CD4-positive, alpha-beta T cell treated with Interferon gamma for 1 hour (primary cell): Measurements from ENCODE around the gene PLCG2.
"Not testable (repeated sequence)": the region's sequence is repeated elsewhere in the genome, so short reads cannot be mapped to it uniquely, and the experiment has no call there.

ENCODE experiments used
- DNase-seq: peaks from one replicate; pipeline ENCODE4 v3.0.0-alpha.2; 2020

Gene PLCG2

GRCh38 chr16:81778861-81779535 lies at the start of gene PLCG2:
PLCG2 (plus strand) TSS chr16:81779291; CDS start chr16:81785990, 6,699 bp downstream.
- DNase-seq, result peak; percentile 74

DNA sequence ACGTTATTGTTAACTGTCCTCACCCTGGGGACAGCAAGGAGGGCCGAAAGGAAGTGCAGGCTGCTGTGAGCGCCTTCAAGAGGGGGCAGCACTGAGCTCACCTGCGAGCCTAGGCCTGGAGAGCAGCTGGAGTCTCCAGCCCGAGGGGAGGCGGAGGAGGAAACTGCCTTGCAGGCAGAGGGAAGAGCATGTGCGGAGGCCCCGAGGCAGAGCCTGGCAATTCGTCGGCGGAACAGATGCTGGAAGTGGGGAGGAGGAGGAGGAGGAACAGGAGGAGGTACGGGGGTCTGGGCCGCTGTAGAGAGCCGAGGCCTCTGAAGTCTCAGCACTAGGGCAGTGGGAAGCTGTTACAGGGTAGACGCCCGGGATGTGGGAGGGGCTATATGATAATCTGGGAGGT lies 49.6 kb upstream of the PLCG2 start:
- DNase-seq, result no peak

DNA sequence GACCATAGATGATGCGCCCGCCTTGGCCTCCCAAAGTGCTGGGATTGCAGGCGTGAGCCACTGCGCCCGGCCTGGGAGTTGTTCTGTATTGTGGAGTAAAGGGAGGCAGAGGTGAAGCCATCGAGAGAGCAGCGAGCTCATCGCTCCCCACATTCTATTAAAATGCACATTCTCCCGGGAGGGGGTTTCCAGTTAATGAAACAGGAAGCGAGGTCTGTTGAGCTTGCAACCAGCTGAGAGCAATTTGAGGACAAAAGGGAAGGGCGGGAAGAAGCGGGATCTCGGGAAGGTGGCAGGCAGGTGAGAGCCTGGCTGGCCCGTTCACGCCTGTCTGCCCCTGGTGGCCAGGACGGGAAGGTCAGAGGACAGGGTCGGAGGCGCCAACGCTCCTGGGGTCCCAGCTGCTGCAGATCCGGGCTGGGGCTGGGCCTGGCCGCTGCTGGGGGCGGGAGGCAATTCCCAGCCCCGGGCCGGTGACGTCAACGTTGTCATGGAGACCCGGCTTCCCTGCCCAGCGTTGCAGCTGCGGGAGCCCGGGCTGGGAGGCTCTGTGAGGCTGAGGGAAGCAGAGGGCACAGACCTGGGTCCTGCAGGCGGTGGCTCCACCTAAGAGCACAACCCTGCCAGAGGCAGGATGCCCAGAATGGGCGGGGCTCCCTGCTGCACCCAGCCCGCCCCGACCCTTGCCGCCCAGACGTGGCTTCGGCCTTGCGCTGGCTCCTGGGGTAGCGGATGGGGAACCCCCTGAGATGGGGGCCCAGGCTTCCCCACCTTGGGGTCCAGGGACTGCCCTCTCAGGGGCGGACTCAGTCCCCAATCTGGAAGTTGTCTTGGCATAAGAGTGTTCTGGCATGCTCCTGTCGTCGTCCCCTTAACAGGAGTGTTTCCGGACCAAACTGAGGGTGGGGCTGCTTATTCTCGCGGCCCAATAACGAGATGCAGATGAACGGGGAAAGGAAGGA lies 48.7 kb upstream of the PLCG2 start:
- peak; percentile 44 for DNase-seq

- no peak for DNase-seq
These were observed 47.4 kb upstream of the PLCG2 start for GRCh38 chr16:81731649-81732048.

DNA sequence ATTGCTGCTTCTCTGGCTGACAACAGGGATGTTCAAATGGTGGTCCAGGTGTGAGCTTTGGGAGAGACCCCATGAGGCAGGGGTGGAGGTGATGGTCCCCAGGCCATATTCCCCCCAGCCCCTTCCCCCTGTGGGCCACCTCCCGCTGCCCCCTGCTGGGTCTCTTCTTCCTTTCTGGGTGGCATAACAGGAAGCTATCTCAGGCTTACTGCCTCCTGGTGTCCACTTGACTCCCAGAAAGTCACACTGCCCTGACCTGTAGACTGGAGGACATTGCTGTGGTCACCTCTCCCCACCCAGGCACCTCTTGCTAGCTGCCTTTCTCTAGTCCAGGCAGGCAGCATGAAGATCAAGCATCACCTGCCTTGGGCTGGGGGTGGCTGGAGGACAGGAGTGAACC lies 46.4 kb upstream of the PLCG2 start:
- no peak for DNase-seq

DNA sequence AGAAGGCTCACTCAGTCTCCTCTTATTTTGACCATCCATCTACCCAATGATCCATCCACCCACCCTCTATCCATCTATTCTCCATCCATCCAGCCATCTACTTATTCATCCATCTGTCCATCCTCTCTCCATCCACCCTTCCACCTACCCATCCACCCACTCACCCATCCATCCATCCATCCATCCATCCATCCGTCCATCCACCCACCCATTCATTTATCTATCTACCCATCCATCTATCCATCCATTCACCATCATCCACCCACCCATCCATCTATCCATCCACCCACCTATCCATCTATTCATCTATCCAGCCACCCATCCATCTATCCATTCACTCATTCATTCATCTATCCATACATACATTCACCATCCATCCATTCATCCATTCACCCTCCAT lies 45.8 kb upstream of the PLCG2 start:
- no peak for DNase-seq

GRCh38 chr16:81734632-81735434 lies 44.3 kb upstream of the PLCG2 start:
- DNase-seq, result no peak

- DNase-seq, result peak; percentile 82
These were observed 41.1 kb upstream of the PLCG2 start for GRCh38 chr16:81737885-81738536.

DNA sequence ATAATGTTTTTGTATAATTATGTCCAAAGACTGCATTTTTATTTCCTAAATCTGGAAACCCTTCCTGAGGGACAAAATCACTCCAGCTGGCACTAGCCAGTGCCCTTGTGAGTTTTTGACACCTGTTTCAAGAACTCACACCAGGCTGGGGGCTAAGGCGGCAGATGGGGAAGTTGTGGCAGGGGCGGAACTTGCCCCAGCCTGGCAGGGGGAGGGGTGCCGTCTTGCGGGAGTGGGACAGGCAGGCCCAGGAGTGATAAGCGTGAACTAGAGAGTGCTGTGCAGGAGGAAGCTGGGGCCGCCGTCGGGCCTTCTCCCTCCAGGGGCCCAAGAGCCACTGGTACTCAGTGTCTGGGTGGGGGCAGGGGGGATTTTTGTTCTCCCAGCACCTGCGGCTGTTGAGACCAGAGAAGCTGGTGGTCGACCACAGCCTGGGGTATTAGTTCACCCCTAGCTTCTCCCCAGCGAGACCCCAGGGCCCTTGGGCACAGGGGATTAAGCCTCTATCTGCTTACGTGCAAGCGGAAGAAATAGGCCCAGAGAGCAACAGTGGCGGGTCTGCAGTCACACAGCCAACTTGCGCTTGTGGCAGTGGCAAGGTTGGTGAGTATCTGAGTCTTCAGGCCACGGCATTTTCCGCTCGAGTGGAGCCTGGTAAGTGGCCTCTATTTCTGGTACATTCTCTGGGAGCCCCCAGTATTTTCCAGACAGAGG lies 40.2 kb upstream of the PLCG2 start:
- peak; percentile 79 for DNase-seq

DNA sequence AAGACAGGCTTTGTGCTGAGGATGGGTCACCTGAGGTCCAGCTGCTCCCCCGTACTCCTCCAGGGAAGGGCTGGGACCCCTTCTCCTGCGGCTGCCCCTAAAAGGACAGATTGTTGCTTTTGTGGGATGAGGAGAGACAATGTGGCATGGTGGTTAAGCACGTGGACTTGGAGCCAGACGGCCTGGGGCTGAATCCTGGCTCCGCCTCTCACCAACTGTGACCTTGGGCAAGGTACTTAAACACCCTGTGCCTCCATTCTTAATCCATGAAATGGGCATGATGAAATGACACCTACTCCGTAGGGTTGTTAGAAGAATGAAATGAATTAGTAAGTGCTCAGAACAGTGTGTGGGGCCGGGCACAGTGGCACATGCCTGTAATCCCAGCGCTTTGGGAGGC lies 39.6 kb upstream of the PLCG2 start:
- DNase-seq, result no peak

GRCh38 chr16:81740169-81740568 lies 38.9 kb upstream of the PLCG2 start:
- peak; percentile 26 for DNase-seq

DNA sequence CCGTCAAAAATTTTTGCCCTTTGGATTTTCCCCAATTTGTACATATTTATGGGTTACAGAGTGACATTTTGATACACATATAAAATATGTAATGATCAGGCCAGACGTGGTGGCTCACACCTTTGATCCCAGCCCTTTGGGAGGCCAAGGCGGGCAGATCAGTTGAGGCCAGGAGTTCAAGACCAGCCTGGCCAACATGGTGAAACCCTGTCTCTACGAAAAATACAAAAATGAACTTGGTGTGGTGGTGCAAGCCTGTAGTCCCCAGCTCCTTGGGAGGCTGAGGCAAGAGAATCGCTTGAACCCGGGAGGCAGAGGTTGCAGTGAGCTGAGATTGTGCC lies 37.7 kb upstream of the PLCG2 start:
- DNase-seq, result not testable (repeated sequence)

DNA sequence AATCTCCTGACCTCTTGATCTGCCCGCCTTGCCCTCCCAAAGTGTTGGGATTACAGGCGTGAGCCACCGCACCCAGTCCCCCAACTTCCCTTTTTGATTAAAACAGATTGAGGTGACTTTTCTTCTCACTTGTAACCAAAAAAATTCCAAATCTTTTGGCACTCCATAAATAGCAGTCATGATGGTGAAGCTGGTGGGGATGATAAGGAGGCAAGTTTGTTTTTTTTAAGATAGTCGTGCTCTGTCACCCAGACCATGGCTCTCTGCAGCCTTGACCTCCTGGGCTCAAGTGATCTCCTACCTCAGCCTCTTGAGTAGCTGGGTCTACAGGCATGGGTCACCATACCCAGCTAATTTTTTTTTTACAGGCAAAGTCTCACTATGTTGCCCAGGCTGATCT lies 34.7 kb upstream of the PLCG2 start:
- DNase-seq, result no peak

DNA sequence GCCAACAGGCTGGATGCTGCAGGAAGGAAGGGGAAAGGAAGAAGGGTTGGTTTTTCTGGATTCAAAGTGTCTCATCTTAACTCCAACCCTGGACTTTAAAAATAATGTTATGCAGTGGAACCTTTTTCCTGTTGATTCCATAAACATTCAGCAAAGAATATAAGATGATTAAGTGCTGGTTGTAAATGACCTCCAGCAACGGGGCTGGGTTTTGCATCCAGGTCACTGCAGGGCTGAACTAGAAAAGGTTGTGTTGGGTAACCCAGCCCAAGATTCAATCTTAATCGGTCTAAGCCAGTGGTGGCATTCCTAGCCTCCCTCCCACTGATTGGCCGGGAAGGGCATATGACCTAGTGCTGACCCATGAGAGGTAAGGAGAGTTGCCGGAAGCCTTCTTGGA lies 34.2 kb upstream of the PLCG2 start:
- no peak for DNase-seq

GRCh38 chr16:81745704-81746558 lies 33.2 kb upstream of the PLCG2 start:
- DNase-seq, result peak; percentile 73

DNA sequence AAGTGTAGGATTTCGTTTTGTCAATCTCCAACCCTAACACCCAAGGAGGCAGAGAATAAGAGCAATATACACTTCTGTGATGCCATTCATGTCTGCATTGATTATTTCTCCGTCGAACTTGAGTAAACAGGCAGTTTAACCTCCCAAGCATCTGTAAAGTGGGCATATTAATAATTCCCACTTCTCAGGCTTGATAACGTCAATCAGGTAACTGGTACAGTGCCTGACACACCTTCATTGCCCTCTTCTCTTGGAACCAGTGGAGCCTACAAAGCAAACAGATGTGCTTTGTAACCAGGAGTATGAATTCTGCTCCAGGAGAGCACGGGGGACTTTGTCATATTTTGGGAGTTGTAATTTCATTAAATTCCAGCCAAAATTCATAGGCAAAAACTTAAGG lies 32.5 kb upstream of the PLCG2 start:
- no peak for DNase-seq

DNA sequence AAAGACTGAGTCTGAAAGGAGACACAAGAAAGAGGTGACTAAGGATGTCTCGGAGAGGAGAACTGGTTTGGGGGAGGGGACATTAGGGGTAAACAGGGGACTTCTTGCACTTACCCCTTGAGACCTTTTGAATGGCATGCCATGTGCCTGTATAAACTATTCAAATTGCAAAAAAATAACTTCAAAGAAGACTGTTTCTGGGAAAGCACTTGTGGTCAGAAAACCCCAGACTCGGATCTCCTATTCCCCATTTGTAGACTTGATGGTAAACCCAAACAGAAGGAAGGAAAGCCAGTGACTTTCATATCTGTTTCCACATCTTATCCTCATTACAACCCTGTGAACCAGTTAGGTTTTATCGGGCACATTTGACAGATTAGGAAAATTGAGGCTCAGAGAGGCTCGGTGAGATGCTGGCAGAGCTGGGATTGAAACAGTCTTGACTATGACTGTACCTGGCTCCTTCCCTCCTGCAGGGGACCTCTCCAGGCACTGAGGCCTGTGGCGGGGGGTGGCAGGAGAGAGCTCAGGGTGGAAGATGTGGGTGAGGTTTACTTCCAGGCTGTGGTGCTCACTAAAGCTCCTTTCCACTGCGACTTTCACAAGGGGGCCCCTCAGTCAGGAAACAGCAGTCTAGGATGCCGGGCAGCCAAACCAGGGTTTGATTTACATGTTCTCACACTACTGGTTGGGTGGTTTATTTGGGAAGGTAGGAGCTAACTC lies 30.5 kb upstream of the PLCG2 start:
- DNase-seq, result no peak

GRCh38 chr16:81752225-81752875 lies 26.7 kb upstream of the PLCG2 start:
- DNase-seq, result peak; percentile 77

- no peak for DNase-seq
These were observed 26.2 kb upstream of the PLCG2 start for GRCh38 chr16:81752876-81753227.

- no peak for DNase-seq
These were observed 24.2 kb upstream of the PLCG2 start for GRCh38 chr16:81754858-81755257.
